IPS DF 6.9 (cell line): Measurements from ENCODE around the gene SLC6A7.

Experiments used
- DNase-seq: peaks from one replicate; pipeline ENCODE4 v3.0.0-alpha.2; 2013; ENCODE audit warnings: low read depth, low spot score
- H3K27ac ChIP-seq: one replicate; pipeline ENCODE4 v1.5.1; 2013; ENCODE audit warnings: low read length, control low read depth
- H3K27me3 ChIP-seq: 2 replicates; pipeline ENCODE4 v1.6.1; 2013; ENCODE audit warnings: mild to moderate bottlenecking, low read length; ENCODE audit not compliant: control insufficient read depth, insufficient read depth
- H3K36me3 ChIP-seq: 2 replicates; pipeline ENCODE4 v1.6.1; 2013; ENCODE audit warnings: low read length; ENCODE audit not compliant: control insufficient read depth, insufficient read depth
- H3K4me1 ChIP-seq: 2 replicates; pipeline ENCODE4 v1.6.1; 2013; ENCODE audit warnings: low read length; ENCODE audit not compliant: control insufficient read depth, insufficient read depth
- H3K4me3 ChIP-seq: 2 replicates; pipeline ENCODE4 v1.5.1; 2013; ENCODE audit warnings: mild to moderate bottlenecking, low read length
- H3K9me3 ChIP-seq: 2 replicates; pipeline ENCODE4 v1.6.1; 2013; ENCODE audit warnings: low read length, inconsistent platforms; ENCODE audit not compliant: control insufficient read depth, insufficient read depth
- WGBS: extraction: QIAGEN DNeasy Blood & Tissue Kit; methylation state at CpG from one replicate; pipeline ENCODE4 v1.1.7; 2013; ENCODE audit warnings: mixed read lengths, missing lambda C conversion rate; ENCODE audit not compliant: insufficient read length, insufficient coverage; 5-methylcytosine and 5-hydroxymethylcytosine counted together

SLC6A7 gene

GRCh38 chr5:150189728-150190502, at the start of gene SLC6A7:
Gene SLC6A7 (plus strand): TSS chr5:150190062. CDS start chr5:150190328, 266 bp downstream.
- no CpG with 5 or more reads among the region's 58 CpGs for WGBS
- peaks cover 42% of the 10 kb centered on the region for H3K27me3 ChIP-seq

GRCh38 chr5:150140830-150141229, 49.0 kb upstream of the SLC6A7 start:
- Histone ChIP-seq H3K4me1 (peaks cover 12% of the 10 kb centered on the region), H3K9me3 (no peaks in the 10 kb centered on the region), H3K27ac (no peak overlapping the region), H3K27me3 (no peaks in the 10 kb centered on the region), H3K36me3 (no peaks in the 10 kb centered on the region), H3K4me3 (no peak overlapping the region)
- 100% methylated on average over 1 of the region's 11 CpGs for whole genome bisulfite sequencing
- DNase-seq, result no peak

More at GRCh38 chr5:150189728-150190502, at the start of gene SLC6A7:
- no peak for DNase-seq
- no peaks in the 10 kb centered on the region for H3K9me3 ChIP-seq
- H3K4me1 ChIP-seq, result peaks cover 8% of the 10 kb centered on the region
- no peak within 1 kb of the TSS for H3K27ac ChIP-seq
- peak within 1 kb of the TSS; percentile 38; the same call in 1 of the 2 replicates for H3K4me3 ChIP-seq
- no peaks in the 10 kb centered on the region; the same call in 1 of the 2 replicates for H3K36me3 ChIP-seq

GRCh38 chr5:150141544-150142184, 48.2 kb upstream of the SLC6A7 start:
- H3K9me3 ChIP-seq, result no peaks in the 10 kb centered on the region
- no peak overlapping the region for H3K4me3 ChIP-seq
- peaks cover 12% of the 10 kb centered on the region for H3K4me1 ChIP-seq
- no peaks in the 10 kb centered on the region for H3K27me3 ChIP-seq
- no peak overlapping the region for H3K27ac ChIP-seq
- DNase-seq, result no peak
- no CpG with 5 or more reads among the region's 9 CpGs for WGBS
- H3K36me3 ChIP-seq, result no peaks in the 10 kb centered on the region

GRCh38 chr5:150142185-150142958, 47.5 kb upstream of the SLC6A7 start:
- Histone ChIP-seq H3K9me3 (no peaks in the 10 kb centered on the region), H3K27me3 (no peaks in the 10 kb centered on the region), H3K27ac (no peak overlapping the region), H3K4me1 (peaks cover 12% of the 10 kb centered on the region), H3K4me3 (no peak overlapping the region), H3K36me3 (no peaks in the 10 kb centered on the region)
- no CpG with 5 or more reads among the region's 14 CpGs for WGBS
- no peak for DNase-seq

GRCh38 chr5:150142959-150143349, 46.9 kb upstream of the SLC6A7 start:
- Histone ChIP-seq H3K27me3 (no peaks in the 10 kb centered on the region), H3K27ac (no peak overlapping the region), H3K4me3 (no peak overlapping the region), H3K9me3 (no peaks in the 10 kb centered on the region), H3K4me1 (peaks cover 11% of the 10 kb centered on the region), H3K36me3 (no peaks in the 10 kb centered on the region)
- no CpG with 5 or more reads among the region's 4 CpGs for WGBS
- DNase-seq, result no peak

GRCh38 chr5:150143350-150144245, 46.3 kb upstream of the SLC6A7 start:
- no peak overlapping the region for H3K4me3 ChIP-seq
- H3K9me3 ChIP-seq, result no peaks in the 10 kb centered on the region
- H3K27me3 ChIP-seq, result no peaks in the 10 kb centered on the region
- no CpG with 5 or more reads among the region's 20 CpGs for WGBS
- H3K36me3 ChIP-seq, result no peaks in the 10 kb centered on the region
- H3K4me1 ChIP-seq, result peaks cover 7% of the 10 kb centered on the region
- H3K27ac ChIP-seq, result no peak overlapping the region
- DNase-seq, result no peak

GRCh38 chr5:150144246-150144801, 45.5 kb upstream of the SLC6A7 start:
- WGBS, result no CpG with 5 or more reads among the region's 14 CpGs
- H3K4me1 ChIP-seq, result peaks cover 7% of the 10 kb centered on the region

GRCh38 chr5:150144879-150145278, 45.0 kb upstream of the SLC6A7 start:
- Histone ChIP-seq H3K4me1 (peaks cover 7% of the 10 kb centered on the region), H3K27ac (no peak overlapping the region), H3K27me3 (no peaks in the 10 kb centered on the region), H3K4me3 (no peak overlapping the region), H3K36me3 (no peaks in the 10 kb centered on the region), H3K9me3 (no peaks in the 10 kb centered on the region)
- no peak for DNase-seq
- WGBS, result no CpG with 5 or more reads among the region's 4 CpGs

More at GRCh38 chr5:150144246-150144801, 45.5 kb upstream of the SLC6A7 start:
- Histone ChIP-seq H3K4me3 (no peak overlapping the region), H3K27me3 (no peaks in the 10 kb centered on the region), H3K36me3 (no peaks in the 10 kb centered on the region), H3K9me3 (no peaks in the 10 kb centered on the region), H3K27ac (no peak overlapping the region)
- no peak for DNase-seq

- H3K4me3 ChIP-seq, result no peak overlapping the region
- no peak overlapping the region for H3K27ac ChIP-seq
- no peak for DNase-seq
- peaks cover 7% of the 10 kb centered on the region for H3K4me1 ChIP-seq
- no peaks in the 10 kb centered on the region for H3K36me3 ChIP-seq
- H3K27me3 ChIP-seq, result no peaks in the 10 kb centered on the region
- WGBS, result no CpG with 5 or more reads among the region's 5 CpGs
- H3K9me3 ChIP-seq, result no peaks in the 10 kb centered on the region
Observed at GRCh38 chr5:150146235-150146634, 43.6 kb upstream of the SLC6A7 start.
